ENCODE results near the gene COG5.

Gene COG5

DNA sequence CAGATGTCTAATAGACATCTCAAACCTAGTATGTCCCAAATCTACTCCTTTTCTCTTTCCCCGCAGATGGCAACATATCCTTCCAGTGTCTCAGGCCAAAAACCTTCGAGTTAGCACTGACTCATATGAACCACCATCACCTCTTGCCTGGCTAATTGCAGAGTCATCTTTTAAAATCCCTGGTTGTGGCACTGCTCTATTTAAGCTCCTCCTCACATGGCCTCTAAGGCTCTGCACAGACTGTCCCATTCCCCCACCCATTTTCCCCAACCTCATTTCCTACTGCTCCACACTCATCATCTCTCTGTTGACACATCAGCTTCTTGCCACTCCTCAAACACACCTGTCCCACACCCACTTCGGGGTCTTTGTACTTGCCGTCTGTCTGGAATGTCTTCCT, 411.7 kb downstream of the COG5 start:
- no peak for DNase-seq (ENCODE audit: extremely low read depth, insufficient read length)
- TF ChIP-seq, protein P1, sequence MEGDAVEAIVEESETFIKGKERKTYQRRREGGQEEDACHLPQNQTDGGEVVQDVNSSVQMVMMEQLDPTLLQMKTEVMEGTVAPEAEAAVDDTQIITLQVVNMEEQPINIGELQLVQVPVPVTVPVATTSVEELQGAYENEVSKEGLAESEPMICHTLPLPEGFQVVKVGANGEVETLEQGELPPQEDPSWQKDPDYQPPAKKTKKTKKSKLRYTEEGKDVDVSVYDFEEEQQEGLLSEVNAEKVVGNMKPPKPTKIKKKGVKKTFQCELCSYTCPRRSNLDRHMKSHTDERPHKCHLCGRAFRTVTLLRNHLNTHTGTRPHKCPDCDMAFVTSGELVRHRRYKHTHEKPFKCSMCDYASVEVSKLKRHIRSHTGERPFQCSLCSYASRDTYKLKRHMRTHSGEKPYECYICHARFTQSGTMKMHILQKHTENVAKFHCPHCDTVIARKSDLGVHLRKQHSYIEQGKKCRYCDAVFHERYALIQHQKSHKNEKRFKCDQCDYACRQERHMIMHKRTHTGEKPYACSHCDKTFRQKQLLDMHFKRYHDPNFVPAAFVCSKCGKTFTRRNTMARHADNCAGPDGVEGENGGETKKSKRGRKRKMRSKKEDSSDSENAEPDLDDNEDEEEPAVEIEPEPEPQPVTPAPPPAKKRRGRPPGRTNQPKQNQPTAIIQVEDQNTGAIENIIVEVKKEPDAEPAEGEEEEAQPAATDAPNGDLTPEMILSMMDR (IDR thresholded peaks at IDR 0.05; ENCODE audit: insufficient read depth, low read length, poor library complexity, severe bottlenecking), result no peak

More for the DNA sequence above, 411.7 kb downstream of the COG5 start:
- H3K4me3 ChIP-seq (replicated peaks; ENCODE audit: low read depth, low read length), result no peak overlapping the region
- no peaks in the 10 kb centered on the region for H3K27me3 ChIP-seq (replicated peaks; ENCODE audit: control insufficient read depth, insufficient read depth, low read length)
- H3K36me3 ChIP-seq (ENCODE audit: control insufficient read depth, insufficient read depth, low read length), result no peaks in the 10 kb centered on the region
